GM21737 (cell line): ENCODE measurements around the gene KCND3.
"Not testable (repeated sequence)": the region's sequence is repeated elsewhere in the genome, so short reads cannot be mapped to it uniquely, and the experiment has no call there.

Source experiments
- ATAC-seq: cut with Tn5 transposase; IDR thresholded peaks from one replicate; pipeline ENCODE4 v1.9.1; 2021; ENCODE audit warnings: mild to moderate bottlenecking, moderate library complexity; ENCODE audit not compliant: unreplicated experiment

The KCND3 gene

GRCh38 chr1:111747947-111748346, 241.5 kb downstream of the KCND3 start:
- no peak for ATAC-seq

DNA sequence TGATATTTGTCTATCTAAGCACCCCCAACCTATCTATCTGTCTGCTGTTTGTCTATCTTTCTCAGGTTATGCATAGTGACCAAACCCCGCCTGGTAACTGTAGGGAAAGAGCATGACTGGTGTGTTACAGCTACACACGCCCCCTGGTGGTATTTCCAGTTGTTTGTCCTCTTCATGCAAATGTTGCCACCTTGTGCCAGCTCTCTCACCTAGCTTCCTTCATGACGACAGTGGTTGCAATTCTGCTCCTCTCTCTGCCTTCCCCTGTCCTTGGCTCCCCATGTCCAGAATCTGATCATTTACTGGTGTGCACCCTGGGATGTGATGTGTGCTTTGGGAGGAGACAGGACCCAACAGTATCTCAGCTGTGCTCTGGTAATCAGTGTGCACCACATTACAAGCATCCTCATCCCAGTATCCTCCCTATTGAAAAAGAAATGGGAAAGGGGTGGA, 242.2 kb downstream of the KCND3 start:
- no peak for ATAC-seq

- no peak for ATAC-seq
These were observed 242.9 kb downstream of the KCND3 start for GRCh38 chr1:111746614-111746999.

- ATAC-seq: no peak
These were observed 243.5 kb downstream of the KCND3 start for GRCh38 chr1:111745675-111746613.

DNA sequence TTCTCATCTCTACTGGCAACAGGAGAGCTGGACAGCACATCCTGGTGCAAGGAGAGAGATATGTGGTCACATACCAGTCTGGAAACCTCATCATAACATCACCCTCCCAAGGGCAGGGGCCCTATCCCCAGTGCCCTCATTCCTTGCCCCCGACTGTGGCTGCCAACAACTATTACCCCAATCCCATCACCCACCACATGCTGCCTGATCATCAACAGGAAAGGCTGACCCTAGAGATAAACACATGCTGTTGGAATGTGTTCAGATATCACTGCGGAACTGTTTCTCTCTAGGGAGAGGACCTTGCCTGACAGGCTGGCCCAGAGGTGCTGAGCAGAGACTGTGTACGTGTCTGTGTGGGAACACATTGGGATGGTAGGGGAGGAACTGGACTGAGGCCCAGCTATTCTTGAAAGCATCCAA, 245.8 kb downstream of the KCND3 start:
- ATAC-seq: no peak

GRCh38 chr1:111742938-111743549, 246.4 kb downstream of the KCND3 start:
- ATAC-seq: no peak

GRCh38 chr1:111742292-111742691, 247.2 kb downstream of the KCND3 start:
- ATAC-seq: not testable (repeated sequence)

- ATAC-seq: no peak
These were observed 249.3 kb downstream of the KCND3 start for GRCh38 chr1:111739925-111740765.

DNA sequence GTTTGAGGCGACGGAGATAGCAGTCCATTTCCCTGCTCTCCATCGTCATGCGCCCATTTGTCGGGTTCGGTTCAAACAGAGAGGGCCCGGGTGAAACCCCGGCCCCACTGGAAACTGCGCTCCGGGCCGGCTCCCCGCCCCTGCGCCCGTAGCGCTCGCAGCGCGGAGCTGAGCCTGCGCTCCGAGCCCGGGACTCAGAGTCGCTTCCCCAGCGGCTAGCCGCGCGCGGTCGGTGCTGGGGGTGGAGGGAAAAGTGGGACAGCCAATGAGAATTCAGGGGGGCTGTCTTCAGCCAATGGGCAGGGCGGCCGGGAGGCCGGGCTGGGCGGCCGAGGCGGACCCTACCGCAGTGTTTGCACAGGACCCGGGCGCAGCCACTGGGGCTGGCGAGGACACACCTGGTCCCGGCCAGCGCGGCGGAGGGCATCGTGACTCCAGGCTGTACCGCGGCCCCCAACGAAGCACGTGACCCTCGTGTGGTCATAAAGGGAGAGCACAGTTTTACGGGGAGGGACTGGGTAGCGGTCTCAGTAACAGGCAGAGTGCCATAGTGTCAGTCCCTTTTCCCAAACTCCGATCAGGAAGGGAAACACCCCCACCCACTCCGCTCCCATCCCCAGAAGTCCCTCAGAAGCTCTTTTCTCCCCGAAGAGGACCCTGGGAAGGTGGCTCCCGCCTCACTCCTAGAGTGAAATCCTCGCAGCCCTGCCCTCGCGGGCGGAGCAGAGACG, 250.1 kb downstream of the KCND3 start, which contains the start of gene INKA2:
Gene INKA2 (minus strand): TSS at position 202 of the 731 bp plus-strand sequence. CDS start 153 bp downstream, at position 49.
- ATAC-seq: peak; percentile 85

DNA sequence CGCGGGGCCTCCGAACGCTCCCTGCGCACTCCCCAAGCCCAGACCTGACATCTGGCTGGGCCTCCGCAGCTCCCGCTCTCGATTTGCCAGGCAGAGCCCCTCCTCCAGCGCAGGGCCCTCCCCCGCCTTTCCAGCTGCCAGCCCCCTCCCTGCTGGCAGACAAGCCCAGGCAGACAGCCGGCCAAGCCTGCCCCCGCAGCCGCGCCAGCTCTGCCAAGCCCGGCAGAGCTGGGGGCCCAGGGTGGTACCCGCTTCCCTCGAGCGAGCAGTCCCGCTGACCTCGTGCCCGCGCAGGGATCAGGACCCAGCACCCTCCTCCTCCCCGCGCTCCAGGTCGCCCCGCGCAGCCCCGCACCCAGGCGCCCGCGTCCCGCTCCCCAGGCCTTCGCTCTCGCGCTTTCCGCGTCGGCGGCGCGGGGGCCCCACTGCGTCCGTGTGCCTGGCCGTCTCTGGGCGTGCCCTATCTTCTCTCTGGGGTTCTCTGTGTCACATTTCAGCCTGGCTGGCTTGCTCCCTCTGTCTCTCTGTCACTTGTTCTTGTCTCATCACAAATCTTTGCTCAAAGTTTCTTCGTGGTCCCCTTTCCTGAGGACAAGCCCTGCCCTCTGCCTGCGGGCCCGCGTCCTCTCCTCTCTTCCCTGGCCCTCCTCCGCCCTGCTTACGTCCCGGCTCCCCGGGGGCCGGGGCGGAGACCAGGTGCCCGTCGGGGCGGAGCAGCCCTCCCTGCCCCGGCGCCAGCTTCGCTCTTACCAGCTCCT, 250.9 kb downstream of the KCND3 start:
- ATAC-seq: peak; percentile 38

- ATAC-seq: no peak
These were observed 251.4 kb downstream of the KCND3 start for GRCh38 chr1:111738133-111738435.

DNA sequence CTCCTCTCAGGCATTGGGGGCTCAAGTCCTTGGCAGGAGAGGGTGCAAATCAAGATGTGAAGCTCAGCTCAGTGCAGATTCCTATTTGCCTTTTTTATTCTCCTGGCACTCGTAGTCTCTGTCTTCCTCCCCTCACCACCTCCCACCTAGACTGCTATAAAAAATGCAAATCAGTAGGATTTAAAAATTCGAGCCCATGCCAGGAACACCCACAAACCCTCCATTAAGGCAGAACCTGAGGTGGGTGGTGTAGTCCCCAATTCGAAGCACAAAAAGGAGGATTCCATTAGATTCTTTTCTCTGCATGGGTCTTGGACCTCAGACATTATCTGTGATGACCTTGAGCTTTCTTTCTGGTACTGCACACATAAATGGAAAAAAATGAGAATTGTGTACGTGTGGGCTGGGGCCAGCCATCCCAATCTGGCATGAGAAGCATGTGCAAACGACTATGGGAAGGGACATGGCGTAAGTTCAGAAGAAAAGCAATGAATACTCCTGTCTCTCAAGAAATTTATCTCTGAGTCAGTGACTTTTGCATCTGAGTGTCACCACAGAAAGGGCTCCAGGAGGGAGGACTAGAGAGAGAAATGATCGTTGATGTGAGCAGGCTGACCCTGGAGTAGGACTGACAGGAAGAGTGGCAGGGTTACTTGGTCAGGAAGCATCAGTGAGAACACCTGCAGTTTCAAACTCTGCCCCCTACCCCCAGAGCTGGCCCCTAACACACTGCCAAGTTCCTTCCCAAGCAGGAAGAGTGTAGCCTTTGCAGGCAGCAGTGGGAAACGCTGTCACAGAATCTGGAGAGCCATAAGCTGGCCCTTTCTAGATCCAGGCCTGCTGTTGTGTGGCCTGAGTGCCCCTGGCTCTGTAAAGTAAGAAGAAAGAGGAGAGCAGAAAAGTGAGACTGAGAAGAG, 252.0 kb downstream of the KCND3 start:
- ATAC-seq: no peak

- ATAC-seq: no peak
These were observed 252.8 kb downstream of the KCND3 start for GRCh38 chr1:111736548-111737215.

DNA sequence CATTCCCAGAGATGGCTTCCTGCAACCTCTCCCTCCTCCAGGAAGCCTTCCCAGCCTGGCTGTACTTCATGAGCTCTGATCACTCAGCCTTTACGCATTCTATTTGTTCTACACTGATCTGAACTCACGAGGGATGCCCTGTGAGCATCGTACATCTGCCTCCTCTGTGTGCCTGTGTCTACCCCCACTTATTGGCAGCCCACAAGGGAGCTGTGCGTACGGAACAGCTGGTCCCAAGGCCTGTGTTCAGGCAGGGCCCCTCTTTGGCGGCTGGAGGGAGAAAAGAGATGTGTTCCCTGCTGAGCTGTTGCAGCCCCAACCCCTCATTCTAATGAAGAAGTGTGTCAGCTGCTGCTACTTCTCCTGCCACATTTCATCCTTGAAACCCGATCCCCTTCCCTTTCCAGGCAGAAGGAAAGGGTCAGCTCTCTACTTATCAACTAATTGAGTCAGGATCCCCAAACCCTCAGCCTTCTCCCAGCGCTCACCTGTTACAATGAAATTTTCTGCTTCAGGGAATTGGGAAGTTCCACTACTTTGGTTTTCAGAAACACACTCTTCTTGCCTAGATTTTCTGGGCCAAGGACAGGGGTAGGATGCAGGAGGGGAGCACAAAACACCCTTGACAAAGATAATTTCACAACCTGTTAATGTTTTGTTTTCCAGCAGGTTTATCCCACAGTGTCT, 253.5 kb downstream of the KCND3 start:
- no peak for ATAC-seq

DNA sequence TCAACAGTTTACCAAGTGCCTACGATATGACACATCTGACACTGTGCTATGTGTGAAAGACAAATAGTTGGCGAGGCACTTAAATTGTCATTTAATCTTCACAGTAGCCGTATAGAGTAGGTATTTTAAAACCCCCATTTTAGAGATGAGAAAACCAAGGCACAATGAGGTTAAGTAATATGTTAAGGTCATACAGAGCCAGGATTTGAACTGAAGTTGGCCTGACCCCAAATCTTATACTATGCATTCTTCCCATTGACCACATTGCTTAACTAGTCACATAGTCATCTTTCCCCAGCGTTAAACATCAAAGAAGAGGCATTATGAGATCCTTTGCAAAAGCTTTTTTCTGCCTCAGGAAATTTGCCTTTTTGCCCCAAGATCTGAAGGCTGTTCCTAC, 254.1 kb downstream of the KCND3 start:
- no peak for ATAC-seq

- ATAC-seq: no peak
These were observed 254.6 kb downstream of the KCND3 start for GRCh38 chr1:111734856-111735255.

GRCh38 chr1:111734426-111734825, 255.0 kb downstream of the KCND3 start:
- ATAC-seq: no peak

- no peak for ATAC-seq
These were observed 255.5 kb downstream of the KCND3 start for GRCh38 chr1:111733992-111734341.
